Activated CD4-positive, alpha-beta T cell treated with anti-CD3 and anti-CD28 coated beads, Interleukin-2, amount 50 U/mL, for 48 hours (primary cell): ENCODE results near the gene ZFP28.
A peak's percentile ranks its signal among the peaks of the same experiment; 100 is the strongest.

ENCODE experiments used
- DNase-seq, 2 experiments: peaks; one replicate each; pipeline ENCODE4 v3.0.0-alpha.2; 2020

Gene ZFP28

GRCh38 chr19:56538761-56539263 lies at the start of gene ZFP28:
Gene ZFP28, plus strand, starts transcription at chr19:56538948. Its CDS starts 71 bp downstream, at chr19:56539019.
- DNase-seq: peak; percentile 72 to 78

DNA sequence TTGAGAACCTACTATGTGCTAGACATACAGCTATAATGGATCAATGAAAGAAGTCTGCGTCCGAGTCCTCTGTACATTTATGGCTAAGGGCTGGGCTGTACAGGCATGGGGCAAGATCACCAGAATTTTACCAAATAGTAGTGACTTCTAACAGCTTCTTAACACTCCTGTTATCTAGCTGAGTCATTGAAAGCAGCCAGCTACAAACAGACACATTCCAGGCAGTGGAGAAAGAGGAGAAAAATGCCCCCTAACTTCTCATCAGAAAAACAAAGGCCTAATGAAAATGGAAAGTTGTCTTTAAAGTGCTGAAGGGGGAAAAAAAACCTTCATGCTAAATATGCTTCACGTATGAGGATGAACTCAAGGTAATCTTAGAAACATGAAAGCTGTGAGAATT lies 47.3 kb upstream of the ZFP28 start:
- DNase-seq: no peak

DNA sequence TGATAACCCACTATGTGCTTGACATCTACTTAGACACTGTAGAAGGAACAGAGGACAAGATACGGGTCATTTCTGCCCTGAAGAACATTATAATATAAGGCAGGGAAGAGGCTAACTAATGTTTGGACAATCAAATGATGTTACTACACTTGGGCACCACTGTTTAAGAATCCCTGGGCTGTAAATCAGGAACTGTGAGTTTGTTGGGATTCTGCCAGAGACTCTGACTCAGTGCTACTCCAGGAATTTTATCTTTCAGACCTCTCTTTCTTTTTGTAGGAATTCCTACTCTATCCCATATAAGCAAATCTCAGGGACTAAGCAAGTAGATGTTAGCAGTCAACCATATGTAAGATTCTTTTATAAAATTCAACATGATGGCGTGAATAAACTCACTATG lies 34.2 kb upstream of the ZFP28 start:
- DNase-seq: no peak

DNA sequence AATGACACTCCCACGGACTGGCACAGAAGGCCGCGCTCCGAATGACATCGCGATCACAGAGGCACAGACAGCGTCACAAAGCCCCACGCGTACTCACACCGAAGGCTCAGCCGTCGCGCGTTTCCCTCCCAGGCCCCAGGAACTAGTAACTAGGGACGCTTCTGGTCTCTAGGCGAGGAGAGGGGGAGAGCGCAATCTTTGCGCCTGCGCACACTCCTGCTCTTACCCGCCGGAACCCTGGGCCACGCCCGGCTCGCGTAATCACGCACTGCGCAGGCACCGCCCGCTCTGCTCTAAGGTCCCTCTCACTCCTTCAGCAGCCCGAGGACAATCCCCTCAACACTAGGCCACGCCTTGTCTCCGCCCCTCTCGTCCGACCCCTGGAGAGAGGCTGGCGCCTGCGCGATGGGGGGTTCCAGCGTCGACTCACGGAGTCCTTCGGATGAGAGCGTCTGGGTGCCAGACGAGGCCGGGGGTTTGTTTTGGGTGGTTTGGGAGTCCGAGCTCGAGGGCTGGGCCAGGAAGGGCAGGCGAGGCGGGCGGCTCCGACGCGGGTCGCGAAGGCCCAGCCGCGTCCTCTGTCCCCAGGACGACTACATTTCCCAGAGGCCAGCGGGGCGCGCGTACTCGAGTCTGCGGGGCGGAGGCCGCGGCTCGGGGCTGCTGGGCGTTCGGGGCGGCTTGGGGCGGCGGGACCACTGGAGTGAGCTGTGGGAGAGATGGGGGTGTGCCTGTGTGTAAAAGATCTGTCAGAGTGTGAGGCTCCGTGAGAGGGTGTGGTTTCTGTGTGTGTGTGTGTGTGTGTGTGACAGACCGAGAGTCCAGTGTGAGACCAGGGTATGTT lies 31.1 kb upstream of the ZFP28 start, which contains the start of gene ZNF471:
Gene ZNF471 (plus strand): TSS at position 410 of the 844 bp plus-strand sequence. CDS start 3,717 bp downstream, outside the sequence.
- DNase-seq: peak; percentile 73 to 76

- no peak for DNase-seq
Observed at GRCh38 chr19:56508290-56508778, 30.4 kb upstream of the ZFP28 start.

GRCh38 chr19:56525214-56525860 lies 13.4 kb upstream of the ZFP28 start:
- no peak for DNase-seq

DNA sequence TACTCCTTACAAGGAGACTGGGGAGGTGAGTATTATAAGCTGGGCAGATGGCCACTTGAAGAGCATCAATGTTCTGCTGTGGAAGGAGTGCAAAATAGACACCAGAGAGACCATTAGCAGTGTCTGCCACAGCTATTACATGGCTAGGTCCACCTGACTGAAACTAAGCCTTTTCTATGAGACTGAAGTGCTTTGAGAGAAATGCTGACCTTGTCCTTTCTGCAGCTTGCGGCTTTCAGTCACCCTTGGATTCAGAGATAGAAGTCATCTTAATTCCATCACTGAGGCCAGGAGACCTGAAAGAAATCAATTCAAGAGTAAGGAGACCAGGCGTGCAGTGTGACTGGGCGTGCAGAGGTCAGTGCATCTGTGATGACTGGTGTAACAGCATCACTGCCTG lies 1.3 kb upstream of the ZFP28 start:
- DNase-seq: no peak

- peak; percentile 87 to 89 for DNase-seq
Observed at GRCh38 chr19:56538254-56538760, 441 bp upstream of the ZFP28 start.

DNA sequence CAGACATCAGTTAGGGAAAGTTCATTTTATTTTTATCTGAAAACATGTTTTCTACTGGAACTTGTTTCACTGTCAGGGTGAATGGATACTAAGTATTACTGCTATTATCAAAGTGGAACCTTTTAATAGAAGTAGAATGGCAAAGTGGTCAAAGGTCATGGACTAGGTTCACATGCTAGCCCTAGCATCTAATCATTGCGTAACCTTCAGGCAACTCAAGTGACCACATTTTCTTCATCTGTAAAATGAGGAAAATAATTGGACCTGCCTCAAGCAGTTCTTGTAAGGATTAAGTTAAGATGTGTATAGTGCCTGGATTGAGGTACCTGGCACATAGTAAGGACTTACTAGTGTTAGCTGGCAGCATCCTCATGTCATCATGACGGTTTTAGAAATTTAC lies 5.0 kb downstream of the ZFP28 start:
- DNase-seq: no peak

DNA sequence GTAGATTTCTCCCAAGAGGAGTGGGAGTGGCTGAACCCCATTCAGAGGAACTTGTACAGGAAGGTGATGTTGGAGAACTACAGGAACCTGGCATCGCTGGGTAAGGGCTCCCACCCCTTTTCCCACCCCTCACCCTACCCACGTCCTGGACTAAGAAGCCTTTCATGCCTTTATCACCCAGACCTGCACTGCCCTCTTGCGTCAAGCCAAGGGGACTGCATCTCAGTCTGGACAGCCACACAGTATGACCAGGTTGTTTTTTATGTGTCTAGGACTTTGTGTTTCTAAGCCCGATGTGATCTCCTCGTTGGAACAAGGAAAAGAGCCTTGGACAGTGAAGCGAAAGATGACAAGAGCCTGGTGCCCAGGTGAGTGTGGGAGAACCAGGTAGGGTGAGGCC lies 8.8 kb downstream of the ZFP28 start:
- DNase-seq: no peak

GRCh38 chr19:56554272-56554869 lies 15.6 kb downstream of the ZFP28 start:
- DNase-seq: no peak

GRCh38 chr19:56562766-56563165 lies 24.0 kb downstream of the ZFP28 start:
- DNase-seq: no peak

DNA sequence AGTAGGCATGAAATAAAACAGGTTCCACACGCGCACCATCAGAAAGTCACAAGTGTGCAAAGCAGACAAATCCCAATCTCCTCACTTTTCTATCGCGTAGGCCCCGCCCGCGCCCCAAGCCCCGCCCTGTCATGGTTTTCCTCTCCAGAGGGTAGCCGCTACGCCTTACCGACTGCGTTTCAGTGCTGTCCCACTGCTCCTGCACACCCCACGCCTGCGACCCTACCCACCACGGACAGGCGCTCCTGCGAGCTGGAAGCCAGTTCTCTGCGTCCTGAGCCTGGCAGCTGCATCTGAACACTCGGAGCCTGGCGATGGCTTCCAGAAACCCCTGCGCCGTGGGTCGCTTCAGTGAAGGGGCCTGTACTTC lies 28.1 kb downstream of the ZFP28 start:
- peak; percentile 67 to 71 for DNase-seq

GRCh38 chr19:56567274-56568120 lies 28.7 kb downstream of the ZFP28 start, which contains the start of gene ZNF470:
Gene ZNF470, plus strand, starts transcription at chr19:56567468. Its CDS starts 2,844 bp downstream, at chr19:56570312.
- DNase-seq: peak; percentile 90 to 93

GRCh38 chr19:56572589-56572988 lies 33.8 kb downstream of the ZFP28 start:
- DNase-seq: no peak

- no peak for DNase-seq
Observed at GRCh38 chr19:56573914-56574313, 35.2 kb downstream of the ZFP28 start.

DNA sequence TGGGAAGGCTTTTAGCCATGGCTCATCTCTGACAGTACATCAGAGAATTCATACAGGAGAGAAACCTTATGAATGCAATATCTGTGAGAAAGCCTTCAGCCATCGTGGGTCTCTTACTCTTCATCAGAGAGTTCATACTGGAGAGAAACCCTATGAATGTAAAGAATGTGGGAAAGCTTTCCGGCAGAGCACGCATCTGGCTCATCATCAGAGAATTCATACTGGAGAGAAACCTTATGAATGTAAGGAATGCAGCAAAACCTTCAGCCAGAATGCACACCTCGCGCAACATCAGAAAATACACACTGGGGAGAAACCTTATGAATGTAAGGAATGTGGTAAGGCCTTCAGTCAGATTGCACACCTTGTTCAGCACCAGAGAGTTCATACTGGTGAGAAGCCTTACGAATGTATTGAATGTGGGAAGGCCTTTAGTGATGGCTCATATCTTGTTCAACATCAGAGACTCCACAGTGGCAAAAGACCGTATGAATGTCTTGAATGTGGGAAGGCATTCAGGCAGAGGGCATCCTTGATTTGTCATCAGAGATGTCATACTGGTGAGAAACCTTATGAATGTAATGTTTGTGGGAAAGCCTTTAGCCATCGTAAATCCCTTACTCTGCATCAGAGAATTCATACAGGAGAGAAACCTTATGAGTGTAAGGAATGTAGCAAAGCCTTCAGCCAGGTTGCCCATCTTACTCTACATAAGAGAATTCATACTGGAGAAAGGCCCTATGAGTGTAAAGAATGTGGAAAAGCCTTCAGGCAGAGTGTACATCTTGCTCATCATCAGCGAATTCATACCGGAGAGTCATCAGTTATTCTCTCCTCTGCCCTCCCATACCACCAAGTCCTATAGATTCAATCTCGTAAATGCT lies 39.2 kb downstream of the ZFP28 start:
- DNase-seq: no peak

DNA sequence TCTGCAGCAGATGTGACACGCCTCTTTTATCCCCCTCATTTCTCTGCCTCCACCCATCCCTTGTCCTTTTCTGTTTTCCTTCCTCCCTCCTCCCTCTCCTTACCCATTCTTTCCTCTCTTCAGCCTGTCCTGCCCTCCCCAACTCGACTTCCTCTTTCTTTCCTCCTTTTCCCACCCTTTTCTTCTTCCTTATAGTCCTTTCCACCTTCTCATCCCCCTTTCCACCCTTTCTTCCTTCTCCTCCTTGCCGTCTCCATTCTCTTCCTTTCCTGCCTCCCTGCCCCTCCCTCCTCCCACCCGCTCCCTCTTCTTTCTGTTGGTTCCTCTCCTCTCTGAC lies 55.7 kb downstream of the ZFP28 start:
- no peak for DNase-seq

DNA sequence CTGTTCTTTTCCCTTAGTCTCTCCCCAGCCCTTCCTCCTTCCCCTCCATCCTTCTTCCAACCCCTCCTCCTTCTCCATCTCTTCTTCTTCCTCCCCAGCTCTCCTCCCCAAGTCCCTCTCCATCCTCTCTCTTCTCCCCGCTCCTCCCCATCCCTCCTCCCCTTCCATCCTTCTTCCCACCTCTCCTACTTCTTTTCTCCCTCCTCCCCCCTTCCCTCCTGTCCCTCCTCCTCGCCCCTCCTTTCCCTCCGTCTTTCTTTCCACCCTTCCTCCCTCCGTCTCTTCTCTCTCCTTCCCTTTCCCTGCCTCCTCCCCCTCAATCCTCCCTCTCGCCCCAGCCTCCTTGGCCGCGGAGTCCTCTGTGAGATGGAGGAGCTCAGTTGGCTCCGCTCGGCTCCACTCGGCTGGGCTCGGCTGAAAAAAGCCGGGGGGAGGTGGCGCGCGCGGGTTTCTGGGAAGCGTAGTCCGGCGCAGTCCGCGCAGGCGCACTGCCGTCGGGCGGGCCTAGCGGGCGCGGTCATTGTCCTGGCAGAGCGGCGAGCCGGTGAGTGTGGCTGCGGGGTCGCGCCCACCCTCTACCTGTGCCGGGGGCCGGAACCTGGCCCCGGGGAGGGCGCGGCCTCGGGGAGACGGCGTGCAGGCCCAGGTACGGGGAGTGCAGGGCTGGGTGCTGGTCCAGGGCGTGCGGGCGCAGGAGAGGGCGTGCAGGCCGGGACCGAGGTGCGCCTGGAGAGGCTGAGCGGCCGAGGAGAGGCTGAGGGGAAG lies 56.2 kb downstream of the ZFP28 start, which contains the start of gene ZNF71:
Gene ZNF71 (plus strand): TSS at position 520 of the 765 bp plus-strand sequence. CDS start 6,257 bp downstream, outside the sequence.
- DNase-seq: peak; percentile 89 to 91

- no peak for DNase-seq
Observed at GRCh38 chr19:56595548-56595899, 56.8 kb downstream of the ZFP28 start.
